ENCODE results near the gene CDC25A. TPM values are rescaled to one million over a fixed set of nuclear protein-coding genes. Genes with fewer than 3 reads are reported as not detected.

The CDC25A gene
- total RNA-seq, 1 experiment from 2014 or later = 19.6 TPM

DNA sequence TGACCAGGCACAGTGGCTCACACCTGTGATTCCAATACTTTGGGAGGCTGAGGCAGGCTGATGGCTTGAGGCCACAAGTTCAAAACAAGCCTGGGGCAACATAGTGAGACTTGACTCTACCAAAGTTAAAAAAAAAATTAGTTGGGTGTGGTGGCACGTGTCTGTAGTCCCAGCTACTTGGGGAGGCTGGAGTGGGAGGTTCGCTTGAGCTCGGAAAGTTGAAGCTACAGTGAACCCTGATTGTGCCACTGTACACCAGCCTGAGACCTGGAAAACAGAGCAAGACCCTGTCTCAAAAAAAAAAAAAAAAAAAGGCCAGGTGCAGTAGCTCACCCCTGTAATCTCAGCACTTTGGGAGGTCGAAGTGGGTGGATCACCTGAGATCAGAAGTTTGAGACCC lies 3.1 kb downstream of the CDC25A start:
- Histone ChIP-seq H4K20me1 (ENCODE audit: insufficient read depth) (no peaks in the 10 kb centered on the region), H3K79me2 (ENCODE audit: insufficient read depth, low read length) (peaks cover 78% of the 10 kb centered on the region), H3K9me2 (ENCODE audit: insufficient read depth) (no peaks in the 10 kb centered on the region), H3K4me1 (ENCODE audit: control insufficient read depth in 1 of 2, insufficient read depth in 2 of 2, low read length in 2 of 2) (peaks cover 9 to 24% of the 10 kb centered on the region in 2 experiments; a peak in 3 of 4 replicates), H3K9ac (ENCODE audit: low read length) (no peak overlapping the region), H3K27ac (ENCODE audit: low read depth, low read length) (no peak overlapping the region), H3K27me3 (ENCODE audit: insufficient read depth, low read length) (no peaks in the 10 kb centered on the region), H2AFZ (ENCODE audit: low read depth, low read length, poor library complexity, severe bottlenecking) (no peak overlapping the region), H3K4me2 (ENCODE audit: low read length) (no peak overlapping the region), H3K36me3 (ENCODE audit: control insufficient read depth in 1 of 2, insufficient read depth in 2 of 2, low read length in 2 of 2) (peaks cover 23 to 52% of the 10 kb centered on the region in 2 experiments; a peak in 3 of 4 replicates), H3K4me3 (replicated peaks in 1 of 2; ENCODE audit: low read depth in 1 of 2, low read length in 2 of 2) (no peak overlapping the region), H3K9me3 (ENCODE audit: control insufficient read depth in 1 of 2, insufficient read depth in 1 of 2, low read depth in 1 of 2, low read length in 2 of 2) (no peaks in the 10 kb centered on the region)
- TF ChIP-seq, protein P1, sequence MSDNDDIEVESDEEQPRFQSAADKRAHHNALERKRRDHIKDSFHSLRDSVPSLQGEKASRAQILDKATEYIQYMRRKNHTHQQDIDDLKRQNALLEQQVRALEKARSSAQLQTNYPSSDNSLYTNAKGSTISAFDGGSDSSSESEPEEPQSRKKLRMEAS (IDR thresholded peaks at IDR 0.05) = no peak
- no peak for TF ChIP-seq SP1 (IDR thresholded peaks at IDR 0.05; ENCODE audit: low read depth)
- no peak for TF ChIP-seq FOSL1 (IDR thresholded peaks at IDR 0.05; ENCODE audit: low read depth)
- TF ChIP-seq EZH2 (IDR thresholded peaks at IDR 0.05) = no peak
- CTCF ChIA-PET = no interaction called here
- no TSS peak for BruUV-seq (replicated peaks)
- DNase-seq (ENCODE audit: low read depth, low spot score) = no peak
- ATAC-seq = no peak
- RAD21 ChIA-PET (ENCODE audit: low non-redundant PET in 1 of 2, low total read pairs in 2 of 2, uncharacterized antibody in 2 of 2, unreplicated experiment in 2 of 2) = no interaction called here
- intact Hi-C loops (cut with micrococcal nuclease) = no loop called here
- POLR2A ChIA-PET = no interaction called here

DNA sequence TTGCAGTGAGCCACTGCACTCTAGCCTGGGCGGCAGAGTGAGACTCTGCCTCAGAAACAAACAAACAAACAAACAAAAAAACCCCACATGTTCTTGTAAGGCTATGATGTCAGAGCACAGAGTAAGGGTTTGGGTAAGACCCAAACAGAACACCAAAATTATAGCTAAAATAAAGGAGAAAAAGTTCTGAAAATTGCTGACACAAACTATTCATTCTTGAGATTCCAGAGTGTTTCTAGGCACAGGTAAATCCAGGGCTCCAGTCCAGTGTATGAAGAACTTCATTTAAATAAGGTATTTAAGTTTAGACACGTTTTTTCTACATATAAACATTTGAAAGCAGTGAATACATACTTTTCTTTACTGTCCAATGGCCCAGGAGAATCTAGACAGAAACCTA lies 3.9 kb downstream of the CDC25A start:
- no peaks in the 10 kb centered on the region for H3K9me3 ChIP-seq (ENCODE audit: control insufficient read depth in 1 of 2, insufficient read depth in 1 of 2, low read depth in 1 of 2, low read length in 2 of 2)
- DNase-seq (ENCODE audit: low read depth, low spot score) = no peak
- no peaks in the 10 kb centered on the region for H4K20me1 ChIP-seq (ENCODE audit: insufficient read depth)
- ChIA-PET POLR2A (no interaction called here), RAD21 (ENCODE audit: low non-redundant PET in 1 of 2, low total read pairs in 2 of 2, uncharacterized antibody in 2 of 2, unreplicated experiment in 2 of 2) (no interaction called here), CTCF (no interaction called here)
- no peak overlapping the region for H2AFZ ChIP-seq (ENCODE audit: low read depth, low read length, poor library complexity, severe bottlenecking)
- peaks cover 29 to 57% of the 10 kb centered on the region in 2 experiments; a peak in 3 of 4 replicates for H3K36me3 ChIP-seq (ENCODE audit: control insufficient read depth in 1 of 2, insufficient read depth in 2 of 2, low read length in 2 of 2)
- ATAC-seq = no peak
- intact Hi-C loops (cut with micrococcal nuclease) = no loop called here
- H3K27ac ChIP-seq (ENCODE audit: low read depth, low read length) = no peak overlapping the region
- no peaks in the 10 kb centered on the region for H3K9me2 ChIP-seq (ENCODE audit: insufficient read depth)
- no peak for TF ChIP-seq EZH2phosphoT487 (IDR thresholded peaks at IDR 0.05; ENCODE audit: borderline replicate concordance)
- no peak for TF ChIP-seq EGR1 (IDR thresholded peaks at IDR 0.05; ENCODE audit: low read depth)
- TF ChIP-seq EZH2 (IDR thresholded peaks at IDR 0.05) = no peak
- TF ChIP-seq, protein P1 (IDR thresholded peaks at IDR 0.05) = no peak
- no peak for TF ChIP-seq CEBPB (IDR thresholded peaks at IDR 0.05; ENCODE audit: low read depth)
- TF ChIP-seq JUND (IDR thresholded peaks at IDR 0.05) = no peak
- H3K4me3 ChIP-seq (replicated peaks in 1 of 2; ENCODE audit: low read depth in 1 of 2, low read length in 2 of 2) = no peak overlapping the region
- H3K9ac ChIP-seq (ENCODE audit: low read length) = no peak overlapping the region
- H3K4me1 ChIP-seq (ENCODE audit: control insufficient read depth in 1 of 2, insufficient read depth in 2 of 2, low read length in 2 of 2) = peaks cover 9 to 24% of the 10 kb centered on the region in 2 experiments; a peak in 3 of 4 replicates
- H3K4me2 ChIP-seq (ENCODE audit: low read length) = no peak overlapping the region
- BruUV-seq (replicated peaks) = no TSS peak
- peaks cover 86% of the 10 kb centered on the region for H3K79me2 ChIP-seq (ENCODE audit: insufficient read depth, low read length)
- no peaks in the 10 kb centered on the region for H3K27me3 ChIP-seq (ENCODE audit: insufficient read depth, low read length)

All from HCT116 (cell line).